Bronchial epithelial cell (primary cell): ENCODE results near the gene SYS1. TPM values are rescaled to one million over a fixed set of nuclear protein-coding genes. Genes with fewer than 3 reads are reported as not detected.

Source experiments
- DNase-seq: peaks from one replicate; pipeline ENCODE4 v3.0.0-alpha.2; 2010; ENCODE audit warnings: low read depth
- FAIRE-seq: peaks from 2 replicates; lab custom pipeline; 2011; peaks lifted over from hg19 to GRCh38; lab: Jason Lieb, UNC
- H3K27me3 ChIP-seq: 2 replicates; pipeline ENCODE4 v1.5.1; 2011; ENCODE audit warnings: low read length; ENCODE audit not compliant: control insufficient read depth, insufficient read depth
- H3K36me3 ChIP-seq: 2 replicates; pipeline ENCODE4 v1.5.1; 2011; ENCODE audit warnings: low read length; ENCODE audit not compliant: control insufficient read depth, insufficient read depth
- H3K4me3 ChIP-seq: 2 replicates; pipeline ENCODE4 v1.5.1; 2011; ENCODE audit warnings: mild to moderate bottlenecking, low read depth, low read length, control low read depth
- total RNA-seq: library from RNA; depleted of rRNA; stranded (reverse); fragments of >200 nt; gene quantifications from 2 replicates; pipeline ENCODE4 v1.2.1, GENCODE V29; 2014
- TF ChIP-seq, protein P1 (sequence below): IDR thresholded peaks from 2 replicates; pipeline ENCODE4 v1.5.1; 2011; ENCODE audit warnings: mild to moderate bottlenecking, moderate library complexity, low read length, control low read depth, inconsistent platforms; ENCODE audit not compliant: insufficient read depth, severe bottlenecking

SYS1 gene
- total RNA-seq, 1 donor from 2014 or later: 17.9 TPM

DNA sequence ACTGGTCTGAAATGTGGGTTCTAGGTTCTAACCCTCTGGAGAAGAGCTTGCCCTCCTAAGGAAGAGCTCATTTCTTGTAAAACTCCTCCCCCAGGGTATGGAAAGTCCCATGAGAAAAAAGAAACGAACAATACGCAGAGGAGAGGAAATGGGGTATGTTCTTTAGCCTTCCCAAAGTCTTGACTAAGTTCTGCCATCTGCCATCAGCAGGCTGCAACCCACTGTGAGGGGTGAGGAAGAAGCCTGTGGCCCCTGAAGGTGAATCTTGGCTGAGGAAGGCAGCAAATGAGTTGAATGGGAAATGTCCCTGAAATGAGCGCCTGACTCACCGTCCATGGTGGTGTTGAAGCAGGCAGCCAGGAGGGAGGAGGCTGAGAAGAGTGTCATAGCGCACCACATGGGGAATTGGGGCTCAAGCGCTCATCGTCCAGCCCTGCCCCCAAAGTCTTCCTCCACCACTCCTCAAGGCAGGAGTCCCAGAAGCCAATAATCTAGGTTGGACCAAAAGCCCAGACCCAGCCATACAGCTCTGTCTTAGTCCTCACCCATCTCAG lies 44.5 kb upstream of the SYS1 start:
- TF ChIP-seq, protein P1, sequence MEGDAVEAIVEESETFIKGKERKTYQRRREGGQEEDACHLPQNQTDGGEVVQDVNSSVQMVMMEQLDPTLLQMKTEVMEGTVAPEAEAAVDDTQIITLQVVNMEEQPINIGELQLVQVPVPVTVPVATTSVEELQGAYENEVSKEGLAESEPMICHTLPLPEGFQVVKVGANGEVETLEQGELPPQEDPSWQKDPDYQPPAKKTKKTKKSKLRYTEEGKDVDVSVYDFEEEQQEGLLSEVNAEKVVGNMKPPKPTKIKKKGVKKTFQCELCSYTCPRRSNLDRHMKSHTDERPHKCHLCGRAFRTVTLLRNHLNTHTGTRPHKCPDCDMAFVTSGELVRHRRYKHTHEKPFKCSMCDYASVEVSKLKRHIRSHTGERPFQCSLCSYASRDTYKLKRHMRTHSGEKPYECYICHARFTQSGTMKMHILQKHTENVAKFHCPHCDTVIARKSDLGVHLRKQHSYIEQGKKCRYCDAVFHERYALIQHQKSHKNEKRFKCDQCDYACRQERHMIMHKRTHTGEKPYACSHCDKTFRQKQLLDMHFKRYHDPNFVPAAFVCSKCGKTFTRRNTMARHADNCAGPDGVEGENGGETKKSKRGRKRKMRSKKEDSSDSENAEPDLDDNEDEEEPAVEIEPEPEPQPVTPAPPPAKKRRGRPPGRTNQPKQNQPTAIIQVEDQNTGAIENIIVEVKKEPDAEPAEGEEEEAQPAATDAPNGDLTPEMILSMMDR: no peak
- Histone ChIP-seq H3K36me3 (no peaks in the 10 kb centered on the region), H3K4me3 (no peak overlapping the region), H3K27me3 (peaks cover 27% of the 10 kb centered on the region)
- DNase-seq: no peak
- no peak for FAIRE-seq

DNA sequence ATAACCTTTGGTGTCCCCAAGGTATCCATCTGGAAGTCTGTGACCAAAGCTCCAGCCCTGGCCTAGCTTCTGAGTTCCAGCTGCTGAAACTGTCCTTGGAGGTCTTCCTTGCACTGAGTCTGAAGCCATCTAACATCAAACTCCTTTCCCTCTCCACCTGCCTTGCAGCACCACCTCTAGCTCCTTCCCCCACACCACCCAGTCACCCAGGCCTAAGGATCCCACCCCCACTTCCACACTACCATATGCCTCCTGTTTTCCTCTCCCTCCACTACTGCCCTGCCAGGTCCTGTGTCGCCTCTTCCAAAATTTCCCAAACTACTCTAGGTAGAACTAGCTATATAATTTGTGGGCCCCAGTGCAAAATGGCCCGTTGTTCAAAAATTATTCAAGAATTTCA lies 44.0 kb upstream of the SYS1 start:
- TF ChIP-seq, protein P1: no peak
- FAIRE-seq (no peak), DNase-seq (no peak)
- H3K27me3 ChIP-seq: peaks cover 27% of the 10 kb centered on the region
- no peak overlapping the region for H3K4me3 ChIP-seq
- H3K36me3 ChIP-seq: no peaks in the 10 kb centered on the region

- peaks cover 24% of the 10 kb centered on the region for H3K27me3 ChIP-seq
- DNase-seq (no peak), FAIRE-seq (no peak)
- no peaks in the 10 kb centered on the region for H3K36me3 ChIP-seq
- H3K4me3 ChIP-seq: no peak overlapping the region
- TF ChIP-seq, protein P1: no peak
Observed at GRCh38 chr20:45320948-45321595, 41.9 kb upstream of the SYS1 start.

GRCh38 chr20:45322952-45323383 lies 40.0 kb upstream of the SYS1 start:
- Histone ChIP-seq H3K4me3 (no peak overlapping the region), H3K27me3 (peaks cover 5% of the 10 kb centered on the region), H3K36me3 (peaks cover 9% of the 10 kb centered on the region)
- DNase-seq: peak; percentile 58
- FAIRE-seq: no peak
- TF ChIP-seq, protein P1: peak; percentile 38

GRCh38 chr20:45323731-45324130 lies 39.2 kb upstream of the SYS1 start:
- DNase-seq: peak; percentile 74
- TF ChIP-seq, protein P1: no peak

More at GRCh38 chr20:45323731-45324130, 39.2 kb upstream of the SYS1 start:
- H3K27me3 ChIP-seq: no peaks in the 10 kb centered on the region
- no peak for FAIRE-seq
- peaks cover 13% of the 10 kb centered on the region for H3K36me3 ChIP-seq
- H3K4me3 ChIP-seq: no peak overlapping the region
